Measurements from ENCODE around the gene PJA2. TPM values are rescaled to one million over a fixed set of nuclear protein-coding genes. Genes with fewer than 3 reads are reported as not detected.
A peak's percentile ranks its signal among the peaks of the same experiment; 100 is the strongest.

Gene PJA2
- total and polyA plus RNA-seq, 9 of the 15 experiments (the other 6 are each of a cell fraction or from before 2014, with no cell fraction given) = 25.1 to 82.1 (median 50.1) TPM

- no peak for TF ChIP-seq RB1 (IDR thresholded peaks at IDR 0.05; ENCODE audit: low read depth)
- TF ChIP-seq PHF21A (IDR thresholded peaks at IDR 0.05; ENCODE audit: borderline replicate concordance, low read depth) = no peak
- no peak for TF ChIP-seq SMARCA4 (IDR thresholded peaks at IDR 0.05)
- TF ChIP-seq CHD2 (IDR thresholded peaks at IDR 0.05; ENCODE audit: low read depth, low read length) = no peak
- TF ChIP-seq ZSCAN32 (CRISPR knock-in tag; IDR thresholded peaks at IDR 0.05) = no peak
- no peak for TF ChIP-seq ZNF592 (IDR thresholded peaks at IDR 0.05)
- TF ChIP-seq ZNF316 (IDR thresholded peaks at IDR 0.05) = peak; percentile 84
These were observed 19.6 kb downstream of the PJA2 start (continued) for GRCh38 chr5:109390188-109390587.

GRCh38 chr5:109388407-109388806, 21.4 kb downstream of the PJA2 start:
- ChIA-PET POLR2A (interaction anchor here (0.6 to 1.3 kb wide), 4 partner anchors 11 to 29 kb away, joined by 3 read pairs; partner anchors contain the start of gene PJA2), CTCF (ENCODE audit: low intra/inter-chr PET ratio) (no interaction called here)
- peak; percentile 67 for ATAC-seq
- Histone ChIP-seq H3K4me3 (no peak overlapping the region), H3K79me2 (ENCODE audit: control insufficient read depth, insufficient read depth, low read length) (peaks cover 99% of the 10 kb centered on the region), H3K4me2 (ENCODE audit: insufficient read depth, low read length) (peak overlapping the region; percentile 50; the same call in 1 of the 2 replicates), H3K9me1 (ENCODE audit: control insufficient read depth, insufficient read depth, low read length) (no peaks in the 10 kb centered on the region), H4K20me1 (replicated peaks; ENCODE audit: control insufficient read depth, insufficient read depth, low read length) (peaks cover 10% of the 10 kb centered on the region), H3K9me3 (replicated peaks; ENCODE audit: control insufficient read depth, insufficient read depth, low read depth, low read length) (no peaks in the 10 kb centered on the region), H3K9ac (ENCODE audit: insufficient read depth in 1 of 2, low read depth in 2 of 2, low read length in 2 of 2) (peak overlapping the region; percentile 13 to 54; a peak in 3 of 4 replicates), H3K27me3 (ENCODE audit: control insufficient read depth in 2 of 2, insufficient read depth in 2 of 2, low read length in 2 of 2) (no peaks in the 10 kb centered on the region), H3K4me1 (replicated peaks in 1 of 2; ENCODE audit: control insufficient read depth in 2 of 2, insufficient read depth in 2 of 2, low read length in 2 of 2) (peaks cover 0 to 16% of the 10 kb centered on the region in 2 experiments; a peak in 3 of 5 replicates), H3K27ac (ENCODE audit: extremely low read depth, low read depth, low read length) (peak overlapping the region; percentile 67), H2AFZ (ENCODE audit: low read depth, low read length) (no peak overlapping the region), H3K36me3 (ENCODE audit: control insufficient read depth, insufficient read depth, low read length) (0 out of 3 replicates have a peak, but pooled peaks cover 2% of the 10 kb centered on the region)
- DNase-seq (ENCODE audit: extremely low read depth in 1 of 4, low spot score in 3 of 4) = peak; percentile 19 to 53 (median 36)
- WGBS (ENCODE audit: insufficient coverage, low coverage, missing lambda C conversion rate) = 0% methylated on average over 2 of the region's 2 CpGs
- in situ Hi-C loops (cut with MboI) = no loop called here
- FAIRE-seq = peak; percentile 91
- intact Hi-C loops (cut with micrococcal nuclease) = no loop called here
- BruUV-seq (replicated peaks) = no TSS peak
- peak; percentile 12; the same call in 1 of the 2 replicates for TF ChIP-seq TEAD4 (IDR thresholded peaks at IDR 0.05; ENCODE audit: low read length)
- no peak for TF ChIP-seq TEAD4 (CRISPR knock-in tag; IDR thresholded peaks at IDR 0.05; ENCODE audit: borderline replicate concordance)
- peak; percentile 91 for TF ChIP-seq FOSL1 (tag; conservative IDR thresholded peaks at IDR 0.05)
- no peak for TF ChIP-seq PHTF2 (CRISPR knock-in tag; IDR thresholded peaks at IDR 0.05)
- TF ChIP-seq SMC3 (conservative IDR thresholded peaks at IDR 0.05; ENCODE audit: insufficient read depth, low read depth, low read length) = no peak
- no peak for TF ChIP-seq KLF16 (IDR thresholded peaks at IDR 0.05)
- TF ChIP-seq ZNF134 (CRISPR knock-in tag; conservative IDR thresholded peaks at IDR 0.05) = no peak
- no peak for TF ChIP-seq EWSR1 (IDR thresholded peaks at IDR 0.05; ENCODE audit: borderline replicate concordance, low read depth, partially characterized antibody)
- no peak for TF ChIP-seq PTBP1 (IDR thresholded peaks at IDR 0.05; ENCODE audit: low read depth, low read length)
- peak; percentile 95 for TF ChIP-seq JUND (IDR thresholded peaks at IDR 0.05; ENCODE audit: borderline replicate concordance, low read depth, low read length)
- peak; percentile 91; the same call in 2 of the 3 replicates for TF ChIP-seq JUND (tag; IDR thresholded peaks at IDR 0.05; ENCODE audit: borderline replicate concordance, low read depth, low read length)
- no peak for TF ChIP-seq RBM25 (IDR thresholded peaks at IDR 0.05; ENCODE audit: low read depth, low read length, severe bottlenecking)
- TF ChIP-seq CGGBP1 (CRISPR knock-in tag; IDR thresholded peaks at IDR 0.05) = no peak
